ENCODE measurements around the gene ATXN2. TPM values are rescaled to one million over a fixed set of nuclear protein-coding genes. Genes with fewer than 3 reads are reported as not detected.

ATXN2 gene
- total RNA-seq, 2 experiments from 2014 or later: 44.2 to 47.9 TPM

GRCh38 chr12:111446631-111447570 is 152.2 kb downstream of the ATXN2 start:
- ATAC-seq: no peak
- Mint-ChIP-seq H3K4me1 (peaks cover 61% of the 10 kb centered on the region), H3K36me3 (ENCODE audit: low read depth) (peaks cover 58% of the 10 kb centered on the region), H3K27me3 (no peaks in the 10 kb centered on the region), H3K4me3 (no peak overlapping the region), H3K27ac (no peak overlapping the region), H3K9me3 (ENCODE audit: low read depth) (no peaks in the 10 kb centered on the region)
- intact Hi-C loops (cut with DNase I, micrococcal nuclease): no loop called here
- POLR2A ChIA-PET: interaction anchor here (0.6 kb wide), 1 partner anchor 44 kb away, joined by 4 read pairs; no protein-coding TSS in a partner anchor
- no peak for DNase-seq
- CTCF ChIA-PET: interaction anchor here (0.5 to 24.4 kb wide), 6 partner anchors 17 to 306 kb away, joined by 3 to 890 read pairs (median 4); partner anchors contain the start of gene SH2B3

GRCh38 chr12:111445726-111446581 is 153.2 kb downstream of the ATXN2 start:
- CTCF ChIA-PET: interaction anchor here (0.5 to 24.4 kb wide), 8 partner anchors 11 to 307 kb away, joined by 3 to 890 read pairs (median 4); partner anchors contain the start of gene SH2B3
- peaks cover 51% of the 10 kb centered on the region for H3K36me3 Mint-ChIP-seq (ENCODE audit: low read depth)
- intact Hi-C loops (cut with DNase I, micrococcal nuclease): loop anchor here (1.0 to 2.0 kb wide), 5 partner anchors 11 to 77 kb away; partner anchors contain the start of gene PHETA1 (in 1 of the 2)
- POLR2A ChIA-PET: interaction anchor here (0.6 to 1.7 kb wide), 2 partner anchors 9 to 41 kb away, joined by 5 to 8 read pairs; no protein-coding TSS in a partner anchor
- H3K4me1 Mint-ChIP-seq: peaks cover 61% of the 10 kb centered on the region
- H3K9me3 Mint-ChIP-seq (ENCODE audit: low read depth): no peaks in the 10 kb centered on the region
- no peak for ATAC-seq
- no peak for DNase-seq
- H3K4me3 Mint-ChIP-seq: peak overlapping the region; percentile 17
- H3K27ac Mint-ChIP-seq: peak overlapping the region; percentile 31
- H3K27me3 Mint-ChIP-seq: no peaks in the 10 kb centered on the region

- CTCF ChIA-PET: interaction anchor here (0.6 to 24.4 kb wide), 11 partner anchors 10 to 187 kb away, joined by 3 to 890 read pairs (median 4); partner anchors contain the start of gene SH2B3
- peak; percentile 94 for ATAC-seq
- peak; percentile 95 for DNase-seq
- peaks cover 63% of the 10 kb centered on the region for H3K4me1 Mint-ChIP-seq
- H3K36me3 Mint-ChIP-seq (ENCODE audit: low read depth): peaks cover 42% of the 10 kb centered on the region
- peak overlapping the region; percentile 70 for H3K27ac Mint-ChIP-seq
- POLR2A ChIA-PET: interaction anchor here (0.6 to 2.3 kb wide), 8 partner anchors 10 to 120 kb away, joined by 3 to 17 read pairs (median 4); no protein-coding TSS in a partner anchor
- intact Hi-C loops (cut with DNase I, micrococcal nuclease): loop anchor here (1.0 to 2.0 kb wide), 6 partner anchors 10 to 76 kb away; partner anchors contain the start of genes PHETA1 (in 1 of the 2) and SH2B3 (in 1 of the 2)
- no peaks in the 10 kb centered on the region for H3K27me3 Mint-ChIP-seq
- H3K9me3 Mint-ChIP-seq (ENCODE audit: low read depth): no peaks in the 10 kb centered on the region
- peak overlapping the region; percentile 17 for H3K4me3 Mint-ChIP-seq
Observed at GRCh38 chr12:111444925-111445725, 154.0 kb downstream of the ATXN2 start.

GRCh38 chr12:111444314-111444924 is 154.7 kb downstream of the ATXN2 start:
- ATAC-seq: peak; percentile 15
- no peaks in the 10 kb centered on the region for H3K27me3 Mint-ChIP-seq
- no peaks in the 10 kb centered on the region for H3K9me3 Mint-ChIP-seq (ENCODE audit: low read depth)
- H3K4me1 Mint-ChIP-seq: peaks cover 66% of the 10 kb centered on the region
- DNase-seq: peak; percentile 70
- ChIA-PET POLR2A (interaction anchor here (0.8 to 2.3 kb wide), 6 partner anchors 9 to 48 kb away, joined by 3 to 17 read pairs (median 4); no protein-coding TSS in a partner anchor), CTCF (interaction anchor here (0.6 to 24.4 kb wide), 12 partner anchors 8 to 186 kb away, joined by 3 to 890 read pairs (median 6); partner anchors contain the start of gene SH2B3)
- peaks cover 43% of the 10 kb centered on the region for H3K36me3 Mint-ChIP-seq (ENCODE audit: low read depth)
- peak overlapping the region; percentile 70 for H3K27ac Mint-ChIP-seq
- intact Hi-C loops (cut with DNase I, micrococcal nuclease): loop anchor here (1.0 to 2.0 kb wide), 2 partner anchors 39 to 76 kb away; partner anchors contain the start of genes PHETA1 (in 1 of the 2) and SH2B3 (in 1 of the 2)
- peak overlapping the region; percentile 6 for H3K4me3 Mint-ChIP-seq

- Mint-ChIP-seq H3K27me3 (no peaks in the 10 kb centered on the region), H3K4me1 (peaks cover 68% of the 10 kb centered on the region), H3K9me3 (ENCODE audit: low read depth) (no peaks in the 10 kb centered on the region), H3K4me3 (no peak overlapping the region), H3K27ac (no peak overlapping the region), H3K36me3 (ENCODE audit: low read depth) (peaks cover 40% of the 10 kb centered on the region)
- POLR2A ChIA-PET: interaction anchor here (0.5 to 2.3 kb wide), 5 partner anchors 8 to 63 kb away, joined by 3 to 17 read pairs (median 3); no protein-coding TSS in a partner anchor
- CTCF ChIA-PET: interaction anchor here (0.7 to 24.4 kb wide), 11 partner anchors 8 to 90 kb away, joined by 3 to 890 read pairs (median 6); partner anchors contain the start of gene SH2B3
- DNase-seq (peak; percentile 79), ATAC-seq (peak; percentile 70)
- intact Hi-C loops (cut with DNase I, micrococcal nuclease): loop anchor here in 1 of 2 experiments (1.0 kb wide), 1 partner anchor 8 kb away; no protein-coding TSS in a partner anchor
Observed at GRCh38 chr12:111443586-111443985, 155.5 kb downstream of the ATXN2 start.

GRCh38 chr12:111443086-111443485 is 156.0 kb downstream of the ATXN2 start:
- Mint-ChIP-seq H3K9me3 (ENCODE audit: low read depth) (no peaks in the 10 kb centered on the region), H3K4me3 (peak overlapping the region; percentile 16), H3K36me3 (ENCODE audit: low read depth) (peaks cover 38% of the 10 kb centered on the region), H3K4me1 (peaks cover 73% of the 10 kb centered on the region), H3K27ac (peak overlapping the region; percentile 71), H3K27me3 (no peaks in the 10 kb centered on the region)
- CTCF ChIA-PET: interaction anchor here (1.7 to 24.4 kb wide), 6 partner anchors 8 to 87 kb away, joined by 6 to 890 read pairs (median 10); partner anchors contain the start of gene SH2B3
- no peak for ATAC-seq
- intact Hi-C loops (cut with DNase I, micrococcal nuclease): loop anchor here in 1 of 2 experiments (1.0 kb wide), 1 partner anchor 8 kb away; no protein-coding TSS in a partner anchor
- POLR2A ChIA-PET: interaction anchor here (0.5 to 2.3 kb wide), 5 partner anchors 8 to 63 kb away, joined by 3 to 17 read pairs (median 3); no protein-coding TSS in a partner anchor
- DNase-seq: peak; percentile 6

GRCh38 chr12:111442301-111443045 is 156.6 kb downstream of the ATXN2 start:
- CTCF ChIA-PET: interaction anchor here (1.0 to 24.4 kb wide), 6 partner anchors 7 to 40 kb away, joined by 6 to 890 read pairs (median 10); partner anchors contain the start of gene SH2B3
- DNase-seq: peak; percentile 6
- peak overlapping the region; percentile 16 for H3K4me3 Mint-ChIP-seq
- ATAC-seq: no peak
- intact Hi-C loops (cut with DNase I, micrococcal nuclease): loop anchor here in 1 of 2 experiments (1.0 kb wide), 1 partner anchor 7 kb away; no protein-coding TSS in a partner anchor
- H3K4me1 Mint-ChIP-seq: peaks cover 79% of the 10 kb centered on the region
- no peaks in the 10 kb centered on the region for H3K27me3 Mint-ChIP-seq
- peaks cover 33% of the 10 kb centered on the region for H3K36me3 Mint-ChIP-seq (ENCODE audit: low read depth)
- peak overlapping the region; percentile 71 for H3K27ac Mint-ChIP-seq
- POLR2A ChIA-PET: no interaction called here
- no peaks in the 10 kb centered on the region for H3K9me3 Mint-ChIP-seq (ENCODE audit: low read depth)

GRCh38 chr12:111441107-111441928 is 157.8 kb downstream of the ATXN2 start:
- no peak overlapping the region for H3K4me3 Mint-ChIP-seq
- H3K36me3 Mint-ChIP-seq (ENCODE audit: low read depth): peaks cover 27% of the 10 kb centered on the region
- ATAC-seq (no peak), DNase-seq (peak; percentile 1)
- CTCF ChIA-PET: interaction anchor here (0.9 to 24.4 kb wide), 3 partner anchors 11 to 39 kb away, joined by 3 to 890 read pairs (median 7); partner anchors contain the start of gene SH2B3
- H3K27ac Mint-ChIP-seq: peak overlapping the region; percentile 51
- no peaks in the 10 kb centered on the region for H3K9me3 Mint-ChIP-seq (ENCODE audit: low read depth)
- peaks cover 87% of the 10 kb centered on the region for H3K4me1 Mint-ChIP-seq
- intact Hi-C loops (cut with DNase I, micrococcal nuclease): no loop called here
- POLR2A ChIA-PET: interaction anchor here (0.6 to 0.7 kb wide), 3 partner anchors 11 to 554 kb away, joined by 4 to 13 read pairs (median 7); no protein-coding TSS in a partner anchor
- H3K27me3 Mint-ChIP-seq: no peaks in the 10 kb centered on the region
